HG03175 (cell line): Measurements from ENCODE around the gene TUBB1.

ENCODE experiments used
- ATAC-seq: cut with Tn5 transposase; IDR thresholded peaks from one replicate; pipeline ENCODE4 v1.9.1; 2021; ENCODE audit warnings: mild to moderate bottlenecking, moderate library complexity; ENCODE audit not compliant: unreplicated experiment

TUBB1 gene

GRCh38 chr20:59017493-59018231, 1.6 kb upstream of the TUBB1 start:
- ATAC-seq: no peak

GRCh38 chr20:59018817-59019216, 412 bp upstream of the TUBB1 start:
- no peak for ATAC-seq

DNA sequence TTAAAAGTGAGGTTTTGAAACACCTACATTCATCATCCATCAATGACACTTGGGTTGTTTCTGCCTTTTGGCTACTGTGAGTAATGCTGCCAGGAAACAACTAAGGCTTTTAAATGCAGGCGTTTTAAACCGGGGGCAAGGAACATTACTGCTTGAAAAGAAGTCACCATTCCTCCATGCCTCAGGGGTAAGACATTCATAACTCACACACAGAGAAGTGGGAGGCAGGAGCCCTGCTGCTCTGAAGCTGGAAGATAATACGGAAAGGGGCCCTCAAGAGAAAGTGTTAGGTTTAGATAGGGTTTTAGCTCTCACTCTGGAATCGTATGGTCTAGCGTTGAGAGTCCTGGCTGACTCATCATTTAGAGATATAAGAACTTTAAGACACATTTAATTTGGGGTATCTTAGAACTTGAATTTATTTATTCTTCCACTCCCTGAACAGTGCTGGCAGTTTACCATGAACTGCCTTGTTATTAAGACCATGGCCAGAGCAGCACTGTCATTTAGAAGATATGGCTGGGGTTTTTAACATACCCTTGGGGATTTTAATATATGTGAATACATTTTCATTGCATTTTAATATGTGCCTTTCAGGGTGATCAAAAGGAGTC, 1.8 kb downstream of the TUBB1 start:
- ATAC-seq: no peak

DNA sequence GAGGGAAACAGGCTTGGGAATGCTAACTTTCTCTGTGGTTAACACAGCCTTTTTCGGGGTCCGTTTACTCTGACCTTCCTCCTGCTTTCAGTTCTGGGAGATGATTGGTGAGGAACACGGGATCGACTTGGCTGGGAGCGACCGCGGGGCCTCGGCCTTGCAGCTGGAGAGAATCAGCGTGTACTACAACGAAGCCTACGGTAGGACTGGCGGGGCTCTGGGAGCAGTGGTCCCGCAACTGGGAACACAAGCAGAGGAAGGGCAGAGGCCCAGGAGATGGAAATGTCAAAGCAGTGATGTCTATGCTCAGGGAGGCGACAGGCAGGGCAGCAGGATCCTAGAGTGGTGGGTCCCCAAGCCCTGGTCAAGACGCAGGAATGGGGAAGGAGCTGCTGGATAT, 3.5 kb downstream of the TUBB1 start:
- ATAC-seq: no peak

DNA sequence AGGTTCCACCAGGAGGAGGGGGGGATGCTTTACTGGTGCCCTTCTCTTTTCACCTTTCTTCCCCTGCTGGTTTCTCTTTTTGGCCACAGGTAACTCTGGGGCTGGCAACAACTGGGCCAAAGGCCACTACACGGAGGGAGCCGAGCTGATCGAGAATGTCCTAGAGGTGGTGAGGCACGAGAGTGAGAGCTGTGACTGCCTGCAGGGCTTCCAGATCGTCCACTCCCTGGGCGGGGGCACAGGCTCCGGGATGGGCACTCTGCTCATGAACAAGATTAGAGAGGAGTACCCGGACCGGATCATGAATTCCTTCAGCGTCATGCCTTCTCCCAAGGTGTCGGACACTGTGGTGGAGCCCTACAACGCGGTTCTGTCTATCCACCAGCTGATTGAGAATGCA, 4.4 kb downstream of the TUBB1 start:
- ATAC-seq: no peak

GRCh38 chr20:59024111-59024530, 4.9 kb downstream of the TUBB1 start:
- no peak for ATAC-seq

GRCh38 chr20:59025086-59025485, 5.9 kb downstream of the TUBB1 start:
- no peak for ATAC-seq

DNA sequence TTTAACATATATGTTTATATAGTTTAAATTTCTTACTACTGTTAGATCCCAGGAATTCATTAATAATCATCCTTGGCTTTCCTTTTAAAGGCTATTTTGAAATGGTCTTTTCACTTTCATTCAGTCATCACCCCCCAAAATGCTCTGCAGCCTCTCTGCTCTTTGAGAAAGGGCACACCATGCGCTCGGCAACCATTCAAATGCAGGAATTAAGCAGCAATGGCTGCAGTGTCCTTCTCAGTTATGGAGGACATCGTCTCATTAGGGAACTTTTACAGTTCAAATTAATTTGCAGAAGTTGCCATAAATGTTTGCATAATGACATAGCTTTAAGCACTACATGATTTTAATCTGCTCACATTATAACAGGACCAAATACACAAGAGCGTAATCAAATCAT, 6.3 kb downstream of the TUBB1 start:
- ATAC-seq: no peak

GRCh38 chr20:59026904-59027740, 7.9 kb downstream of the TUBB1 start:
- no peak for ATAC-seq

DNA sequence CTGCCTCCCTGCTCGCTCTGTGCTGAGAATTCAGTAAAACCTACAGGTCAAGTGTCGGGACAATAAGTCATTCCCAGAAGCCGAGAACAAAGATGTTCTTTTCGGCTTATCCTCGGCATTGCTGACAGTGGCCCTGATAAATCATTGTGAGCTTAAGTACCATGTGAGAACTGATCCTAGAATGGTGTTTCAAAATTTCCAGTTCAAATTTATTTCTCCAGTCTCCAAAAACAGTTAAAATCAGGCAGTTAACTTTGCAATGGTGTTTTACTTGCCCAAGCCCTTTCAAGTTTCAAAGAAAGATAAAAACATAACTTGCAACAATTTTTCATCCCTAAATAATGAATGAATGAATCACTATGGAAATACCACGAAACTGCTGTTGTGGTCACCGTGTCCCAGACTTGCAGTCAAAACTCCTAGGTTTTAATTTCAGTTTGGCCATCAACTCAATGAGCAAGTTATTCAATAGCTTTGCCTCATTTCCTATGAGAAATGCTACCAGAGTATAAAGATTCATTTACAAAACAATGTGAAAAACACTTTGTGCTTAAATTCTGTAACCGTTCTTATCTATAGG, 8.6 kb downstream of the TUBB1 start:
- ATAC-seq: no peak

GRCh38 chr20:59028812-59029211, 9.6 kb downstream of the TUBB1 start:
- ATAC-seq: no peak

GRCh38 chr20:59030911-59031563, 11.8 kb downstream of the TUBB1 start:
- no peak for ATAC-seq

DNA sequence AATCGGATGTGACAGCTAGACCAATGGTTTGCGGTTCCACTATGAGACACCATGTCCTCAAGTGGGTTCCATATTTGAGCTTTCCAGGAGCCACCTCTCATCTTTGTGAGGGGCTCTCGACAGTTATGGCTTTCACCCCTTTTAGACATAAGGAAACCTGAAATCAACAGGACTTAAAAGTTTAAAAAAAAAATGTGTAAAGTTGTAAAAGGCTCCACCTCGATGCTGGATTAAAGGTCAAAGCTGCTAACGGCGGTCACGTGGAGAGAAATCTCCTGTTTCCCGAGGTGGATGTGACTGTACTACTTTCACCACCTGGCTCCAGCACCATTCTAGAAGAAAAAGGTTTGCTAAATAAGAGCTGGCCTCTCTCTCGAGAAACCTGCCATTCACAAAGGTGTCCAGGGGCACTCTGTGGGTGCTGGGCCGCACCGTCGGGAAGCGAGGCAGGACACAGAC, 12.4 kb downstream of the TUBB1 start:
- ATAC-seq: no peak

DNA sequence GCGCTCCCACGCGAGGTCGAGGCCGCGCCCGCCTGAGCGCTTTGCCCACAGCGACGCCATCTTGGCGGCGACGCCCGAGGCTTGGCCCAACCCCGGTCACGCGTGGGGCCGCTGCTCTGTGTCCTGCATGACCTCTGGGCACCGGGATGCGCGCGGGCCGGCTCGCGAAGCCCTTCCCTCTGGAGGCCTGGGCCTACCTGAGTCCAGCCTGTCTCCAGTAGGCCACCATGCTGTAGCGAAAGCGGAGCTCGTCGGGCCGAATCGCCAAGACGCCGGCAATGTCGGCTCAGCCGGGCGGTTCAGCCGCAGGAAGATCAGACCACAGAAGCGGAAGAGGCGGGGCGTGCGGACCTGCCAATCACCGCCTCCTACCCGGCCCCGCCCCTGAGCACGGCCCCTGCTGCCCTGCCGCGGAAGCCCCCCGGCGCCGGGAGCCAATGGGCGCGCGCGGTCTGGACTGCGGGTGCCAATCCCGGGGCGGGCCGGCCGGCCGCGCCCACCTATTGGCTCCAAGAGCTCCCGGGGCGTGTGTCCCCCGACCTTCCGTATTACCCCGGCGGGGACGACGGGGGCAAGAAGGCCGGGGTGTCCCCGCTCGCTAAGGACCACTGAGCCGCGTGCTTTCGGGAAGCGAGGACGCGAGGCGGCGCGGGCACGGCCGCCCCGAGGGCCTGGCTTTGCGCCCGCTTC, 12.9 kb downstream of the TUBB1 start, which contains the start of gene ATP5F1E:
TSS of gene ATP5F1E (minus strand) at position 313 of the 690 bp plus-strand sequence. CDS start at position 229, 84 bp downstream.
- ATAC-seq: peak; percentile 91

- ATAC-seq: no peak
Observed at GRCh38 chr20:59032713-59033059, 13.5 kb downstream of the TUBB1 start.

GRCh38 chr20:59033093-59033492, 13.9 kb downstream of the TUBB1 start:
- ATAC-seq: no peak

- no peak for ATAC-seq
Observed at GRCh38 chr20:59033616-59034165, 14.5 kb downstream of the TUBB1 start.

DNA sequence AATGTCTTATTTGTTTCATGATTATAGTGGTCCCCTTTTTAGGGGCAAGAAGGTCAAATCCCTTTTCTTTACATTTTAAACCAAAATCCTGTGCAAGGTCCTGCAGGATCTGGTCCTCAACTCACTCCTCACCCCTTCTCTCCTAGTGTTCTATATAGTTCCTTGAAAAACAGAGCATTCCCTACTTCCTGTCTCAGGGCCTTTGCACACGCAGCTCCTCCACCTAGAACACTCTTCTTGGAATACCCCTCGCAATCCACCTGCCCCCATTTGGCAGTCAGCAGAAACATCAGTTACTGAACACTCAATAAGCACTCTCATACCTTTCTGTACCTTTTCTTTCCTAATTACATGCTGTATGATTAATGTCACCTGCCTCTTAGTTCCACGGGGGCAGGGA, 16.2 kb downstream of the TUBB1 start:
- ATAC-seq: no peak

DNA sequence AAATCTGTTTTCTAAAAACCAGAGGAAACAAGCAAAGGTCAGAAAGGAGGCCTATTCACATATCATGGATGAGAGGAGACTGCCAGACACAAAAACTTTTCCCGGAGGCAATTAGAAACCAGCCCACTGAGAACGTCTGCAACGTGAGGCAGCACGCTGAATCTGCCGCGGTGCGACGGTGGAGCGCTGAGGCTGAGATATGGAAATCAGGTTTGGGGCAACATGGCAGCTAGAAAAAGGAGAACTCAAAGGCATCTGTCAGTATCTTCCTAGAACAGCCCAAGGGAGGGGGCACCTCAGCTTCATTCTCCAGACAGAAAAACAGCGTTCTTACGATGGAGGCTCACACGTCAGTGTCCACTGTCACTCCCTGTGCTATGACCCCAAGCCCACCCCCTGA, 18.2 kb downstream of the TUBB1 start:
- no peak for ATAC-seq

GRCh38 chr20:59039233-59039632, 20.0 kb downstream of the TUBB1 start:
- no peak for ATAC-seq
